ENCODE results near the gene LRRC26. TPM values are rescaled to one million over a fixed set of nuclear protein-coding genes. Genes with fewer than 3 reads are reported as not detected.

The LRRC26 gene
- total RNA-seq, 3 donors from 2014 or later, result 18.7 to 63.0 (median 58.9) TPM

- Histone ChIP-seq H3K4me3 (no peak overlapping the region), H3K4me1 (ENCODE audit: low read depth) (no peaks in the 10 kb centered on the region), H3K9me3 (no peaks in the 10 kb centered on the region), H3K36me3 (ENCODE audit: low read depth) (no peaks in the 10 kb centered on the region)
- no peak for TF ChIP-seq CTCF (IDR thresholded peaks at IDR 0.05)
- intact Hi-C loops (cut with DNase I, micrococcal nuclease), result no loop called here
- DNase-seq, result no peak
- peak; percentile 52 for ATAC-seq
Observed at GRCh38 chr9:137149942-137150616, 19.8 kb downstream of the LRRC26 start.

GRCh38 chr9:137149363-137149762, 20.5 kb downstream of the LRRC26 start:
- ATAC-seq (no peak), DNase-seq (peak in 1 of 3 donors; percentile 24)
- Histone ChIP-seq H3K4me1 (ENCODE audit: low read depth) (no peaks in the 10 kb centered on the region), H3K4me3 (no peak overlapping the region), H3K36me3 (ENCODE audit: low read depth) (no peaks in the 10 kb centered on the region), H3K9me3 (no peaks in the 10 kb centered on the region)
- intact Hi-C loops (cut with DNase I, micrococcal nuclease), result no loop called here
- TF ChIP-seq CTCF (IDR thresholded peaks at IDR 0.05), result no peak

- no peak for ATAC-seq
- Histone ChIP-seq H3K4me3 (no peak overlapping the region), H3K4me1 (ENCODE audit: low read depth) (no peaks in the 10 kb centered on the region), H3K36me3 (ENCODE audit: low read depth) (no peaks in the 10 kb centered on the region), H3K9me3 (no peaks in the 10 kb centered on the region)
- no peak for TF ChIP-seq CTCF (IDR thresholded peaks at IDR 0.05)
- no peak for DNase-seq
- intact Hi-C loops (cut with DNase I, micrococcal nuclease), result no loop called here
Observed at GRCh38 chr9:137148661-137149060, 21.2 kb downstream of the LRRC26 start.

GRCh38 chr9:137148242-137148641, 21.6 kb downstream of the LRRC26 start:
- ATAC-seq, result no peak

GRCh38 chr9:137147793-137148160, 22.1 kb downstream of the LRRC26 start:
- Histone ChIP-seq H3K36me3 (ENCODE audit: low read depth) (no peaks in the 10 kb centered on the region), H3K4me1 (ENCODE audit: low read depth) (no peaks in the 10 kb centered on the region), H3K4me3 (no peak overlapping the region), H3K9me3 (no peaks in the 10 kb centered on the region)
- DNase-seq (no peak), ATAC-seq (no peak)
- TF ChIP-seq CTCF (IDR thresholded peaks at IDR 0.05), result no peak
- intact Hi-C loops (cut with DNase I, micrococcal nuclease), result no loop called here

More at GRCh38 chr9:137148242-137148641, 21.6 kb downstream of the LRRC26 start:
- no peak for TF ChIP-seq CTCF (IDR thresholded peaks at IDR 0.05)
- intact Hi-C loops (cut with DNase I, micrococcal nuclease), result no loop called here
- H3K36me3 ChIP-seq (ENCODE audit: low read depth), result no peaks in the 10 kb centered on the region
- no peak overlapping the region for H3K4me3 ChIP-seq
- H3K9me3 ChIP-seq, result no peaks in the 10 kb centered on the region
- no peaks in the 10 kb centered on the region for H3K4me1 ChIP-seq (ENCODE audit: low read depth)
- DNase-seq, result peak in 1 of 3 donors; percentile 19

Data from mucosa of descending colon (tissue), 3 donors.